DMS153 (cell line): Measurements from ENCODE around the gene IL25.
"Not testable (repeated sequence)": the region's sequence is repeated elsewhere in the genome, so short reads cannot be mapped to it uniquely, and the experiment has no call there.

Experiments
- DNase-seq: peaks from one replicate; lab custom pipeline; 2025; lab: John Stamatoyannopoulos, UW

Gene IL25

DNA sequence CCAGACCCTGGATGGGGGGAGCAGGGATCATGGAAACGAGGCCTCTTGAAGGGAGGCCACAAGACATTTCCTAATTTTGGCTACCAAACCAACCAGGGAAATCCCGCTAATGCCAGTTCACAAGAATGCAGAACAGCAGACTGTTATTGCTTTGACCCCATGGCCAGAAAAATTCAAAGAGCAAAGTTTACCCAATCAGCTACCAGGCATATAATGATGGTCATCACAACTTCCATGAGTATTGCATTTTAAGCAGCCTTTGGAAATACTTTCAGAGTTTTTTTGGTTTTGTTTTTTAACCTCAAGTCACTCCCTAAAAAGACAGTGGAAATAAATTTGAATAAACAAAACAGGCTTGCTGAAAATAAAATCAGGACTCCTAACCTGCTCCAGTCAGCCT lies at the start of gene IL25:
TSS of gene IL25 (plus strand) at position 301 of the 400 bp plus-strand sequence.
- DNase-seq = no peak

DNA sequence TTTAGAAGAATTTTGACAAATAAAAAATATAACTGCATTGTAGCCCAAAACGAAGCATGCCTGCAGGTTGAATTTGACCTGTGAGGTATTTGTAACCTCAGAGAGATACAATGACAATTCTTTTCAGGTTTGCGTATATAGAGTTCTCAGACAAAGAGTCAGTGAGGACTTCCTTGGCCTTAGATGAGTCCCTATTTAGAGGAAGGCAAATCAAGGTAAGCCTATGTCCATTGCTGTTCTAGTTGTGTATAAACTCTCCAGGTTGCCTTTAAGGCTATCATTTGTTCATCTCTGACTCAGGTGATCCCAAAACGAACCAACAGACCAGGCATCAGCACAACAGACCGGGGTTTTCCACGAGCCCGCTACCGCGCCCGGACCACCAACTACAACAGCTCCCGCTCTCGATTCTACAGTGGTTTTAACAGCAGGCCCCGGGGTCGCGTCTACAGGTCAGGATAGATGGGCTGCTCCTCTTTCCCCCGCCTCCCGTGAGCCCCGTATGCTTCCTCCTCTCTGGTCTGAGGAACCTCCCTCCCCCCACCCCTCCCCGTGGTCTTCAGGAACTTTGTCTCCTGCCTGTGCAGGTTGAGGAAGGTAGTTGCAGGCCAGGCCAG lies 48.7 kb upstream of the IL25 start:
- DNase-seq = no peak

DNA sequence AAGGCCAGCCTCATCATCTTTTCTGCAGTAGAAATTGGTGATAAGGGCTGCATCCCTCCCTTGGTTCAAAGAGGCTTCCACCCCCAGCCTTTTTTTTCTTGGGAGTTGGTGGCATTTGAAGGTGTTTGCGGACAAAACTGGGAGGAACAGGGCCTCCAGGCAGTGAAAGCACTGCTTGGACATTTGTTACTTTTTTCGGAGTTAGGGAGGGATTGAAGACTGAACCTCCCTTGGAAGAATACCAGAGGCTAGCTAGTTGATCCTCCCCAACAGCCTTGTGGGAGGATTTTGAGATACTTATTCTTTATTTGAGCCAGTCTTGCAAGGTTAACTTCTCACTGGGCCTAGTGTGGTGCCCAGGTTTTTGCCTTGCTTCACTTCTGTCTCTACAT lies 48.2 kb upstream of the IL25 start:
- DNase-seq = no peak

DNA sequence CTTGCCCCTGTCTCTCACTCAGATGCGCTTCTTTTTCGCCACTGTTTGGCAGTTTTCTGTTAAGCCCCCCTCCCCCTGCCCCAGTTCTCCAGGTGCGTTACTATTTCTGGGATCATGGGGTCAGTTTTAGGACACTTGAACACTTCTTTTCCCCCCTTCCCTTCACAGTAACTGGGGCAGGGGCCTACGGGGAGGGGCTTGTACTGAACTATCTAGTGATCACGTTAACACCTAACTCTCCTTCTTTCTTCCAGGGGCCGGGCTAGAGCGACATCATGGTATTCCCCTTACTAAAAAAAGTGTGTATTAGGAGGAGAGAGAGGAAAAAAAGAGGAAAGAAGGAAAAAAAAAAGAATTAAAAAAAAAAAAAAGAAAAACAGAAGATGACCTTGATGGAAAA lies 47.6 kb upstream of the IL25 start:
- no peak for DNase-seq

DNA sequence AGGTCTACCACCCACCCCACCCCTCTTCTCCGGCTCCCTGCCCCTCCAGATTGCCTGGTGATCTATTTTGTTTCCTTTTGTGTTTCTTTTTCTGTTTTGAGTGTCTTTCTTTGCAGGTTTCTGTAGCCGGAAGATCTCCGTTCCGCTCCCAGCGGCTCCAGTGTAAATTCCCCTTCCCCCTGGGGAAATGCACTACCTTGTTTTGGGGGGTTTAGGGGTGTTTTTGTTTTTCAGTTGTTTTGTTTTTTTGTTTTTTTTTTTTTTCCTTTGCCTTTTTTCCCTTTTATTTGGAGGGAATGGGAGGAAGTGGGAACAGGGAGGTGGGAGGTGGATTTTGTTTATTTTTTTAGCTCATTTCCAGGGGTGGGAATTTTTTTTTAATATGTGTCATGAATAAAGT lies 46.9 kb upstream of the IL25 start:
- not testable (repeated sequence) for DNase-seq

DNA sequence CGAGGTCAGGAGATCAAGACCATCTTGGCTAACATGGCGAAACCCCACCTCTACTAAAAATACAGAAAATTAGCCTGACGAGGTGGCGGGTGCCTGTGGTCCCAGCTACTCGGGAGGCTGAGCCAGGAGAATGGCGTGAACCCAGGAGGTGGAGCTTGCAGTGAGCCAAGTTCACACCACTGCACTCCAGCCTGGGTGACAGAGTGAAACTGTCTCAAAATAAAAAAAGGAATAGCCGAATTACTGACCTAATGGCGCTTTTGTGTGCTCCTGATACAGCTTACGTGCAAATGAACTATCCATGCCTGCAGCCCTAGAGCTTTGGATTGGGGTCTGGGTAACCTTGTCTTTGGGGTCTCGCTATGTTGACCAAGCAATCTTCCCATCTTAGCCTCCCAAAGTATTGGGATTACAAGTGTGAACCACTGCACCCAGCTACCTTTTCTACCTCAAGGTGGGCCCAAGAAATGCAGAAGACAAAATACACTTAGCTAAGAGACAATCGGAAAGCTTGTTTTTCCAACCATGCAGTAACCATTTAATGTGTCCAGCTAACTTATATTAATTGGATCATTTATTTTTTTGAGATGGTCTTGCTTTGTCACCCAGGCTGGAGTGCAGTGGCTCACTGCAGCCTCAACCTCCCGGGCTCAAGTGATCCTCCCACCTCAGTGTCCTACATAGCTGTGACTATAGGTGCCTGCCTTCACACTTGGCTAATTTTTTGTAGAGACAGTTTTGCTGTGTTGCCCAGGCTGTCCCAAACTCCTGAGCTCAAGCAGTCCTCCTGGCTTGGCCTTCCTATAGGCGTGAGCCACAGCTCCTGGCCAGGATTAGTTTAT lies 45.9 kb upstream of the IL25 start:
- DNase-seq = no peak

DNA sequence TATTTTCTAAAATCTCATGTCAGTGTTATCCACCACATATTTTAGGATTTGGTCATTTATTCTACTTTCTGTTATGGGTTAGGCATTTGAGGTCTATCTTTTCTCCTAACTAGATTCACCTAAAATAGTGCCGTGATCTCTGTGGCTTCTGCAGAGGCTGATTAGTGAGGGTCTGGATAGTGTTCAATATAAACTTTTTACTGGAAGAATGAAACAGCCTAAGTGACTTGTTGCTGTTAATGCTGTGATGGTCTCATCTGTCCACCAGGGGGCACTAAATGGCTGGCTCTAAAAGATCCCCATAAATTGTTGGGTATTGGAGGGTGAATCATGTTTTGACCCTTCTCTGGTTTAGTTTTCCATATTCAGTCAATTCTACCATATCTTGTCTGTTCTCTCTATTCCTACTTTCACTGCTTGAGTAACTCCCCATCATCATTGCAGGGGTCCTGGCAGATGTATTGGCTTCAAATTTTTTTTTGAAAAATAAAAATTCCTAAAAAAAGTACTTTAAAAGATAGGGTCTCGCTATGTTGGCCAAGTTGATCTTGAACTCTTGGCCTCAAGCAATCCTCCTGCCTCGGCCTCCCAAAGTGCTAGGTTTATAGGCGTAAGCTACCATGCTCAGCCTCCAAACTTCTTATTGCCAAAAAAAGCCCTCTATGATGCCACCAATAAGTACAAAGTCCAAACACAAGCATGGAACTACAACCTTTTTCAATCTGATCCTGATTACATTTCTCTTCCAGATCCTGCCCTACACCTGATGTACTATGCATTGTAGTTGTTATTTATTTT lies 44.5 kb upstream of the IL25 start:
- peak; percentile 43 for DNase-seq

DNA sequence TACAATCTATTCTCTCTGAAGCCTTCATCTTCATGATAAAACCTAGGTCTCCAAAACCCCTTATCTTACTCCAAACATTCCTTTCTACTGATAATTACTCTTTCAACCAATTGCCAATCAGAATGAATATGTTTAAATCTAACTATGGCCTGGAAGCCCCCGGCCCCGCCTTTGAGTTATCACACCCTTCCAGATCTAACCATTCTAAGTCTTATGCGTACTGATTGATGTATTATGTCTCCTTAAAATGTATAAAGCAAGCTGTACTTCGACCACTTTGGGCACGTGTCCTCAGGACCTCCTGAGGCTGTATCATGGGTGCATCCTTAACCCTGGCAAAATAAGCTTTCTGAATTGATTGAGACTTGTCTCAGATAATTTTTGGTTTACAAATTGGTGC lies 37.0 kb upstream of the IL25 start:
- no peak for DNase-seq

DNA sequence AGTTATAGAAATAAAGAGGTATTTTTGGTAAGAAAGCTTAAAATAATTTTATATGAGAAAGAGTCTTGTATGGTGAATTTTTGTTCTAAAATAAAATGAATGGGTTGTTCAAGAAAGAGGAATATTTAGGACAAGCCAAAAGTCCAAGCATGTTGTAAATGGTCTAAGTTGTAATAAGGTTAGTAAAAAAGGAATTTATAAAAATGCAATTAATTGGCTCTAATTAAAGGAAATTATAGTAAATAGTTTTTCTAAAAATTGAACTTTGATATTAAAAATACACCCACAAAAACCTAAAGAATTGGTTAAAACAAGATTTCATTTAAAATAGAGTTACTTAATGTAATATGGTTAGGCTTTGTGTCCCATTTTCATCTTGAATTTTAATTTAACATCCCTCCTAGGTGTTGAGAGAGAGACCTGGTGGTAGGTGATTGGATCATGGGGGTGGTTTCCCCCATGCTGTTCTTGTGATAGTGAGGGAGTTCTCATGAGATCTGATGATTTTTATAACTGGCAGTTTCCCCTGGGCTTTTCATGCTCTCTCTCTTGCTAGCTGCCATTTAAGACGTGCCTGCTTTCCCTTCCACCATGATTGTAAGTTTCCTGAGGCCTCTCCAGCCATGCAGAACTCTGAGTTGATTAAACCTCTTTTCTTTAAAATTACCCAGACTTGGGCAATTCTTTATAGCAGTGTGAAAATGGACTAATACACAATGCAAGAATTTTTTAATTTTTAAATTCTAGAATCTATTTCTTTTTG lies 32.9 kb upstream of the IL25 start:
- no peak for DNase-seq

DNA sequence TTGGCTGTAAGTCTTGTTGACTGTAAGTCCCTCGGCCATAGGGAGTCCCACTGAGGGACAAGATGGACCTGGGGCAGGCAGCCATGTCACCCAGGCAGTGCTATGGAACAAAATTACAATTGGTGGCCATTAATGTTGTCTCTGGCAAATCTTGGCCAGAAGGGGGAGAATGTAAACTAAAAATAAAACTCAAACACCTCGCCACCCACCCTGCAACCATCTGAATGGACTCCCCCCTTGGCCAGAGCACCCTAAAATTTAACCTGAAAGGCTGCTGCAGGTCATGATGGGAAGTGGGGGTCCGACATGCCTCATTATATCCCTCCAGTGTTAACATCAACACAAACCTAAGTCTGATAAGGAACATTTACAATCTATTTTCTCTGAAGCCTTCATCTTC lies 28.1 kb upstream of the IL25 start:
- no peak for DNase-seq

DNA sequence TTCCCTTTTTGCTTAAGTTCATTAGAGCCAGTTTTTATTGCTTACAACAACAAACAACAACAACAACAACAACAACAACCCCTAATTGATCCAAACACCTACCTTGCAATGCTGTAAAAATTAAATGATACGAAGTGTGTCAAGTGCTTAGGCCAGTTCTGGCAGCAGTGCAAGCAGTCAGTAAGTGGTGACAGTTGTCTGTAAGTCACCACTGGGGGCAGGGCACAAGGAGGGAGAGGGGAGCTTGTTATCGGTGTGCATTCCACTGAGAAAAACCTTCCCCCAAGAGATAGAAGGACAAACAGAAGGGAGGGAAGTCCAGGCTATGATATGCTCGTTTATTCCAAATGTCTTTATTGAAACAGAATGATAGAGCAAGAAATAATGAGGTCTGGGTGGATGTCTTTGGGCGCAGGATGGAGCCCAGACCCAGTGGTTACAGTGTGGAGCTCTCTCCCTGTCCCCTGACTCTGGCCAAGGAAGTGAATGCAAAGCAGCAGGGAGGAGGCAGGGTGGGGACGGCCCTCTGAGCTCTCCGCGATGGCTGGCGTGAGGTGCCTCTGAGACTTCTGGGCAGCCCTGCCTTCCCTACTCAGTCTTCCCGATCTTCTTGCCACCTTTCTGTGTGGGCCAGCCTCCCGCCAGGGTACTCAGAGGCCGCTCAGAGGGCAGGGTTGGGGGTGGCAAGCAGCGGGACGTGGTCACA lies 26.5 kb upstream of the IL25 start:
- no peak for DNase-seq

DNA sequence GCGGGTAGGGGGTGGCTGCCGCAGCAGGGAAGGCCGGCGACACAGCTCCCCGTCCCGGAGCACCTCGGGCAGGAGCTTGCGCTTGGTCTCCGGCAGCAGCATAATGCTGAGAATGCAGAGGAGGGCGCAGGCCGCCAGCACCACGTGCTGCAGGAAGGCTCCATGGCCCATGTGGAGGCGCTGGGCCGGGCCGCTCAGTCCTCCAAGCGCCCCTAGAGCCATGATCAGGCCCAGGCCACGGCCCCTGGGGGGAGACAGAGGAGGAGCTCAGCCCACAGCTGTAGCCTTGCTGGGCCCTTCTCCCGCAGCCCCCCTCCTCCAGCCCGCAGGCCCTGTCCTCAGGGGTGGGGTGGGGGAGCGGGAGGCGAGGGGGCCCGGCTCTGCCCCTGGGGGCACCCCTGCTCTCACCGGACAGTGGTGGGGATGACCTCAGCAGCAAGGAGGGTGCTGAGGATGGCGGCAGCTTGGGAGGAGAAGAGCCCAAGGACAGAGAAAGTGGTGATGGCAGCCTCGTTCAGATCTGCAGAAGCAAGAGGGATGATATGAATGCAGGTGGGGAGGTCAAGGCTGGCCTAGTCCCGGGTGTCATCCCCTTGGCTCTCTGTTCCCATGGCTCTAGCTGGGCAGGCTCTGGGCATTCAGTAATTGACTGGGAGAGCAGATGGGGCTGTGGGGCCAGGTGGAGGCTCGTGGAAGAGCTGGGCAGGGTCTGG lies 25.8 kb upstream of the IL25 start:
- DNase-seq = no peak

DNA sequence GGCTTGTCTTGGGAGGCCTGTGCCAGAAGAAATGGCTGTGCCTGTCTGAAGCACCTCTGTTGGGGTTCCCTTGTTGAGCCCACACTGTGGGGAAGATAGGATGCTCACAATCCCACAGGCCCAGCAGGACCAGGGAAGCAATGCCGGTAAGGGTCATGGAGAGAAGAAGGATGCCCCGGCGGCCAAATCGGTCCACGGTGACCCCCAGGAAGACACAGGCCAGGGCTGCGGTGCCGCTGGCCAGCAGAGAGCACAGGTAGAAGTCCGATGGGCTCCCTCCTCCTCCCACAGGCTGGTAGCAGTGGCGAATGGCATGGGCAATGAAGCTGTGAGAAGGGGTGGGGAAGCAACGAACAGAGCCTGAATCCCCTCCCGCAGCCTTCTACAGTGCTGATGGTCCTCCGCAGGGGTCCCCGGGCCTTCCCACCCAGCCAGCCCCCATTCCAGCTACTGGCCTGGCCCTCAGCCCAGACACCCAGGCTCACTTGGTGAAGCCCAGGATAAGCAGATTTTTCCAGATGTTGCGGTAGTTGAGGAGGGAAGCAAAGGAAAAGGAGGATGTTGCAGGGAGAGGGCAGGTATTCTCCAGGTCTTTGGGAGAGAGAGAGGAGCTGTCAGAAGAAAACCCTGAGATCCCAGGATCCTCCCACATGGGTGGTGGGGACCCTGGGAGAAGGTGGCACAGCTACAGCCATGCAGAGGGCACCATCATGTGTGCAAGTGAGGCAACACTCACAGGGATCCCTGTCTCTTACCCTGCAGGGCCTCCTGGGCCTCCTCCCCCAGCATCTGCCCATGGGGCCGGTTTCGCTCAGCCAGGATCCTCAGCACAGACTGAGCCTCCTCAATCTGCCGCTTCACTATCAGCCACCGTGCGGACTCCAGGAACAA lies 25.0 kb upstream of the IL25 start:
- DNase-seq = no peak

DNA sequence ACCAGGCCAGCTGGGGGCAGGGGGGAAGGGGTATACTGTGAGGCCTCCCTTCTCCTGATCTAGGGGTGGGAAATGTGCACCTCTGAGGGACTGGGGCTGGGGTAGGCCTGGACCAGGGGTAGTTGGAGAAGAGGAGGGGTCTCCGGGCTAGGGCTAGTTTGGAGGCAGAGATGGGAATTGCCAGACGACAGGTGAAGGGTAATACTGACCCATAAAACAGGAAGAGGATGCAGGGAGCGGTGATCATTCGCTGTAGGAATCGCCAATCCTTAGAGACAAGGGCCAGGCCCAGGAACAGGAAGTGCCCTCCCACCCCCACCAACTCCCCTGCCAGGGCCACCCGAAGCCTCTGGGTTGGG lies 24.3 kb upstream of the IL25 start:
- DNase-seq = no peak

DNA sequence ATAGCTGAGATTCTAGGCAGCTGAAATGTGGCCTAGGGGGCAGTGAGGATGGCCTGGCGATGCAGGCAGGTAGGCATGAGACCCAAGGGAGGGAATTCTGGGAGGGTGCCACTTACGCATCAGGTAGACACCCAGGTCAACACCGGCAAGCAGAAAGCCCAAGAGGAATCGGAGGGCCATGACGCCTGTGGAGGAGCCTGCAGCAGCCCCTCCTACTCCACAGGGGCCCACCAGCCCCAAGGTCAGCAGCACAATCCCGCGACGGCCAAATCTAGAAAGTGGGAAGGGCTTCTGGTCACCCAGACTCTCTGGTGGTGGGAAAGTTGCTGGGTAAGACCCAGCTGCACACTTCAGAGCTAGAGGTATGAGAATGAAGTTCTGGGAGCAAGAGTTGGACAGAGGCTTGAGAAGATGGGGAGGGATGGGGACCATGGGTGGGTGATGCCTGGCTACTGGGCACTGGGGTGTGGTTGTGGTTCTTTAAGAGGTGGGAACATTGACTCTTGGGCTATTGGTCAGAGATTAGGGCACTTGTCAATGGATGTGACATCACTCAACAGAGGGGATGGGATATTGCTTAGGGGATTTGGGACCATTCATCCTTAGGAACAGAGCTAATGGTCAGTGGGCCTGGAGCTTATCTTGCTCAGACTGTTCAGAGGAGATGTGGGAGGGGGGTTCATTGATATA lies 23.3 kb upstream of the IL25 start:
- no peak for DNase-seq

DNA sequence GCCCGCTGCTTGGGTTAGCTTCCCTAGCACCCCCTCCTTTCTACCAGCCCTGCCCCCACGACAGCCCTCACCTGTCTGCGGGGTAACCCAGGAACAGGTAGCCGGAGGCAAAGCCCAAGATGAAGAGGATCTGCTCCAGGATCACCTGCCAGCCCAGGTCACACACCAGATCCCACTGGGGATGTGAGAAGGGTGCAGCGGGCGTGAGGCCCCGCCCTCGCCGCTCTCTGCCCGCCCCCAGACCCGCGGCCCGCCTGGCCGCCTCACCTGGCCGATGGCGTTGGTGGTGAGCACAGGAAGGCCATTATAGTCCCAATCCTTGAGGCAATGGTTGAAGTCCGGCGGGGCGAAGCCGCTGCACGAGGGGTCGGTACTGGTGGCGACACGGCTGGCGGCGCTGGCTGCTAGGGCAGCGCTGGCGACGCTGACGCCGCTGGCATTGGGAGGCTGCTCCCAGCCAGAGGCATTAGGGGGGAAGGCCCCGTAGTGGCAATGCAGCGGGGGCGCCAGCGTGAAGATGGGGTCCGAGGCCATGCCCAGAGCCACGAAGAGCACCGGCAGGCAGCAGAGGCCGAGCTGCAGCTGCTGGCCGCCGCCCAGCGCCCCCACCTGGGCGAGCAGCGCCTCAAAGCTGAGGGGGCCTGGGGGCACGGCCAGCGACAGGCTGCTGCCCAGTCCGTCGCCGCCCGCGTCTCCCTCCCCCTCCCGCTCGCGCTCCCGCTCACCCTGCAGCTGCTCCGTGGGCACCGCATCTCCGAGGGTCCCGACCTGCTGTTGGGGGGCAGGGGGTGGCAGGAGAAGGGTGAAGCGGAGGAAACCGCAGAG lies 20.7 kb upstream of the IL25 start:
- DNase-seq = no peak

DNA sequence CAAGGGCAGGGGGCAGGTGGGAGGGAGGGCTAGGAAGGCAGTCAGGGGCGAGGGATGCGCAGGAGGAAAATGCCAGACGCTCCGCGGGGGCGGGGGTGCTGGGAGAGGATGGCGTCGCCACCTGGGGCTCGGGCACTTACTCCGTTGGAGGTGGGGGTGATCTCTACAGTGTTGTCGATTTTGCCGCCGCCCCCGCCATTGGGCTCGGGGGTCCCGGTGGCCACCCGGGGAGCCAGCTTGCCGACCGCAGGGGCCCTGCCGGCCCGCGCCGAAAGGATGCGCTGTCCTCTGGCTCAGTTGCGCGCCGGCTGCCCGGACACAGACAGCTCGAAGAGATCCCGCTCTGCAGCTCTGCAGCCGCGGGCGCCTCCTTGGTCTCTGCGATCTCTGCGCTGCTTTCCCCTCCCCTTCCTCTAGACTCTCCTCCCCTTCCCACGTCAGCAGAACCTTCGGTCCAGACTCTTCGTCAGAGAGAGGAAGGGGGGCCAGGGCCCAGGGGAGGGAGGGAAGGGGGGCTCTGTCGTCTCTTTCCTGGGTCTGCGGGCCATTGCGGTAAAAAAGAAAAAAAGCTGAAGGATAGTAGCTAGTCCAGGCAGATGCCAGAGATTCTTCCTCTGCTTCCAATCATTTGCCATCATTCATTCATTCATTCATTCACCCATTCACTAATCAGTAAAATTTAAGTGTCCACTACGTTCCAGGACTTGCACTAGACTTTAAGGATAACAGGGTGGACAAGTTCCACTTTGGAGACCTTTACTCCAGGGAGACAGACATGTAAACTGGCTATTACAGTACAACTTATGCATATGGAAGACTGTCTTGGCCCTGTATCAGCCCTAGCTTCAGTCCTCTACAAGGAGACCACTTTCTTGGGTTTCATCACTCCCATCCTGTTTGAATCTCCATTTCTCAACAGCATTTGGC lies 19.8 kb upstream of the IL25 start, which contains the start of gene SLC22A17:
TSS of gene SLC22A17 (minus strand) at position 382 of the 927 bp plus-strand sequence.
- peak; percentile 27 for DNase-seq
